Type B pancreatic cell (in vitro differentiated cells): ENCODE data around the gene FBXO2. TPM values are rescaled to one million over a fixed set of nuclear protein-coding genes. Genes with fewer than 3 reads are reported as not detected.
"Not testable (repeated sequence)": the region's sequence is repeated elsewhere in the genome, so short reads cannot be mapped to it uniquely, and the experiment has no call there.

ENCODE experiments used
- DNase-seq: peaks from one replicate; pipeline ENCODE4 v3.0.0; 2021; ENCODE audit warnings: mixed read lengths; ENCODE audit not compliant: unreplicated experiment; ENCODE audit errors: extremely low spot score
- H3K27ac Mint-ChIP-seq: 2 replicates; pipeline ENCODE4 v1.8.0; 2021; ENCODE audit warnings: mild to moderate bottlenecking, mixed read lengths
- H3K27me3 Mint-ChIP-seq: 2 replicates; pipeline ENCODE4 v1.8.0; 2021; ENCODE audit warnings: mixed read lengths
- H3K36me3 Mint-ChIP-seq: 2 replicates; pipeline ENCODE4 v1.8.0; 2021; ENCODE audit warnings: mixed read lengths
- H3K4me1 Mint-ChIP-seq: one replicate; pipeline ENCODE4 v1.8.0; 2021; ENCODE audit warnings: mixed read lengths; ENCODE audit not compliant: unreplicated experiment
- H3K4me3 Mint-ChIP-seq: 2 replicates; pipeline ENCODE4 v1.8.0; 2021; ENCODE audit warnings: mild to moderate bottlenecking, mixed read lengths
- H3K9me3 Mint-ChIP-seq: 2 replicates; pipeline ENCODE4 v1.8.0; 2021; ENCODE audit warnings: mixed read lengths
- total RNA-seq: library from RNA; stranded (reverse); gene quantifications from 2 replicates; pipeline ENCODE4 v1.2.1, GENCODE V29; 2021; ENCODE audit warnings: low replicate concordance
- TF ChIP-seq, protein P1 (sequence below): fragments of 200-600 bp; sonication (generic); conservative IDR thresholded peaks from 2 replicates; pipeline ENCODE4 v1.5.0; 2021; ENCODE audit warnings: antibody characterized with exemption, mild to moderate bottlenecking

Gene FBXO2
- total RNA-seq, 1 donor from 2014 or later, result 7.4 TPM

DNA sequence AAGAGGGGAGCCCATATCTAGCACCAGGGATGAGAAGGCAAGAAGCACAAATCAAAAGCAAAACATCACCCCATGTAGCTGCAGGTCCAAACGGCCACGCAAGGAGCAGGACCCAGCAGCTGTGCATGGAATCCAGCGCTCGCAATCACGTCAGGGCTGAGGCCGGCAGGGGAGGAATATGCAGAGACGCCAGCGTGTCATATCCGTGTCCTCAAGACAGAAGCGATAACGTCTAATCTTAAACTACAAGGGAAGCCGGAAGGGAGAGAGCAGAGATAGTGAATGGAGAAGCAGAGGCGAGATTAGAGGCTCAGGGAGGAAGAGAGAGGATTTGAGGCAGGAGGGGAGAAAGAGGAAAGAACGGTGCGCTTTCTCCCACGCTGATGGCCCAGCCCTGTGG is 39.1 kb downstream of the FBXO2 start:
- no peak for DNase-seq
- TF ChIP-seq, protein P1, sequence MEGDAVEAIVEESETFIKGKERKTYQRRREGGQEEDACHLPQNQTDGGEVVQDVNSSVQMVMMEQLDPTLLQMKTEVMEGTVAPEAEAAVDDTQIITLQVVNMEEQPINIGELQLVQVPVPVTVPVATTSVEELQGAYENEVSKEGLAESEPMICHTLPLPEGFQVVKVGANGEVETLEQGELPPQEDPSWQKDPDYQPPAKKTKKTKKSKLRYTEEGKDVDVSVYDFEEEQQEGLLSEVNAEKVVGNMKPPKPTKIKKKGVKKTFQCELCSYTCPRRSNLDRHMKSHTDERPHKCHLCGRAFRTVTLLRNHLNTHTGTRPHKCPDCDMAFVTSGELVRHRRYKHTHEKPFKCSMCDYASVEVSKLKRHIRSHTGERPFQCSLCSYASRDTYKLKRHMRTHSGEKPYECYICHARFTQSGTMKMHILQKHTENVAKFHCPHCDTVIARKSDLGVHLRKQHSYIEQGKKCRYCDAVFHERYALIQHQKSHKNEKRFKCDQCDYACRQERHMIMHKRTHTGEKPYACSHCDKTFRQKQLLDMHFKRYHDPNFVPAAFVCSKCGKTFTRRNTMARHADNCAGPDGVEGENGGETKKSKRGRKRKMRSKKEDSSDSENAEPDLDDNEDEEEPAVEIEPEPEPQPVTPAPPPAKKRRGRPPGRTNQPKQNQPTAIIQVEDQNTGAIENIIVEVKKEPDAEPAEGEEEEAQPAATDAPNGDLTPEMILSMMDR, result no peak
- Mint-ChIP-seq H3K27me3 (peaks cover 33% of the 10 kb centered on the region), H3K36me3 (no peaks in the 10 kb centered on the region), H3K4me3 (no peak overlapping the region), H3K27ac (no peak overlapping the region), H3K9me3 (no peaks in the 10 kb centered on the region), H3K4me1 (no peaks in the 10 kb centered on the region)

DNA sequence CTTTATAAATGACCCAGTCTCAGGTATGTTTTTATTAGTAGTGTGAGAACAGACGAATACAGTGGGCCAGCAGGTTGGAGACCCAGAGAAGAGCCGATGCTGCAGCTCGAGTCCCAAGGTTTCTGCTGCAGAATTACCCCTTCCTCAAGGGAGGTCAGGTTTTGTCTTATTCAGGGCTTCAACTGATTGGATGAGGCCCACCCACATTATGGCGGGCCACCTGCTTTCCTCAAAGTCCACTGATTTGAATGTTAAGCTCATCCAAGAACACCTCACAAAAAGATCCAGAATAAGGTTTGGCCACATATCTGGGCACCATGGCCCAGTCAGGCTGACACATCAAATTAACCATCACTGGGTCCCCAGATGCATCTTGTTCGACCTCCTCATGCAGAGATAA is 40.9 kb downstream of the FBXO2 start:
- TF ChIP-seq, protein P1, result no peak
- DNase-seq, result no peak
- H3K4me3 Mint-ChIP-seq, result no peak overlapping the region
- H3K9me3 Mint-ChIP-seq, result no peaks in the 10 kb centered on the region
- no peak overlapping the region for H3K27ac Mint-ChIP-seq
- H3K27me3 Mint-ChIP-seq, result peaks cover 33% of the 10 kb centered on the region
- no peaks in the 10 kb centered on the region for H3K36me3 Mint-ChIP-seq
- H3K4me1 Mint-ChIP-seq, result no peaks in the 10 kb centered on the region

DNA sequence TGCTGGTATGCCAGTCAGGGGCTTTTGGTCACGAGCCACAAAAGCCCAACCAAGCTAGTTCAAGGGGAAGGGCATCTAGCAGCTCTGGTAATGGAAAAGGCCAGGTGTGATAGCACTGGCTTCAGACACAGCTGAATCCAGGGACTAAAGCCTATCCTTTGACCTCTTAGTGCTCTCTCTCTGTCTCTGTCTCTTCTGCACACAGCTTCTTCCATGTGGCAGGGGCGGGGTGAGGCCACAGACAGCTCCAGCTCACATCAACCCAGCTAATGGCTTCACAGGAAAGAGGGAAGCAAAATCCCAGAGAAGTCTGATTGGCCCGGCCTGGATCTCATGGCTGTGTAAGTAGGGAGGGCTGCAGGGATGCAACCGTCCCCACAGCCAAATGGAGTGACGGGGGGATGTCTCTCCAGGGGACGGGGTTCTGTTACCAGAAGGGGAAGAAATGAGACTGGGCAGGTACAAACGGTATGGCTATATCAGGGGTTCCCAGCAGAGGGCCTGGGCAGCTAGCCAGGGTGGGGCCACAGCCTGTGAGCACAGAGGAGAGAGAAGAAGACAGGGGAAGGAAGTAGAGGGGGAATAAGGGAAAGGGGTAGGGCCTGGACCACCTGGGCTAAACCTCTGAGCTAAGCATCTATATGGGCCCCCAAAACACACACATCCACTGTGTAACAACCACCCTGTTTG is 42.4 kb downstream of the FBXO2 start:
- peaks cover 29% of the 10 kb centered on the region for H3K27me3 Mint-ChIP-seq
- H3K36me3 Mint-ChIP-seq, result no peaks in the 10 kb centered on the region
- H3K9me3 Mint-ChIP-seq, result no peaks in the 10 kb centered on the region
- no peak overlapping the region for H3K4me3 Mint-ChIP-seq
- no peak for DNase-seq
- TF ChIP-seq, protein P1, result no peak
- no peaks in the 10 kb centered on the region for H3K4me1 Mint-ChIP-seq
- H3K27ac Mint-ChIP-seq, result no peak overlapping the region

DNA sequence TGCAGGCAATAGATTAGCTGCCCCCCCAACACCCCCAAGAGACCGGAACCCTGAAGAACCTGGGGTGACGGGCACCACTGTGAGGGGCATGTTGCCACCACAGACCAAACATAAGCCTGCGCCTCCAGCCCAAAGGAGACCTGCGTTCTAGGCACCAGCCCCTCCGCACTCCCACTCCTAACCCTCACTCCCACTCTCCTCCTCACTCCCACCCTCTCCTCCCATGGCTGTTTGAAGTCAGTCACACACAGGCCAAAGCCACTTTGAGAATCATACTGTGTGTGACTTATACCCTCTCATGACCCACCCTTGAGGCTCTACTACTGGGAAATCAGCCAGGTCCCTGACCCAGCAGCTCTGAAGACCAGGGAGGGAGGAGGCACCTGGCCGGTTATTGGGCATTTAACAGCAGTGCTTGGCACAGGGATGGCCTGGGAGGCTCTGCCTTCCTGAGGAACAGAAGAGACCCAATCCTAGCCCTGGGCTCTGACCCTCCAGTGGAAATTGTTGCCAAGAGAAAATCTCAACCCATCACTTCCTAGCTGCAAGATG is 43.5 kb downstream of the FBXO2 start:
- no peak for DNase-seq
- no peaks in the 10 kb centered on the region for H3K4me1 Mint-ChIP-seq
- TF ChIP-seq, protein P1, result no peak
- H3K4me3 Mint-ChIP-seq, result no peak overlapping the region
- H3K27me3 Mint-ChIP-seq, result peaks cover 29% of the 10 kb centered on the region
- H3K36me3 Mint-ChIP-seq, result no peaks in the 10 kb centered on the region
- no peak overlapping the region for H3K27ac Mint-ChIP-seq
- no peaks in the 10 kb centered on the region for H3K9me3 Mint-ChIP-seq

DNA sequence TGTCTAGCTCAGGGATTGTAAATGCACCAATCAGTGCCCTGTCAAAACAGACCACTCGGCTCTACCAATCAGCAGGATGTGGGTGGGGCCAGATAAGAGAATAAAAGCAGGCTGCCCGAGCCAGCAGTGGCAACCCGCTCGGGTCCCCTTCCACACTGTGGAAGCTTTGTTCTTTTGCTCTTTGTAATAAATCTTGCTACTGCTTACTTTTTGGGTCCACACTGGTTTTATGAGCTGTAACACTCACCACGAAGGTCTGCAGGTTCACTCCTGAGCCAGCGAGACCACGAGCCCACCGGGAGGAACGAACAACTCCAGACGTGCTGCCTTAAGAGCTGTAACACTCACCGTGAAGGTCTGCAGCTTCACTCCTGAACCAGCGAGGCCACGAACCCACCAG is 44.9 kb downstream of the FBXO2 start:
- H3K36me3 Mint-ChIP-seq, DNase-seq, H3K4me1 Mint-ChIP-seq, H3K4me3 Mint-ChIP-seq, H3K27ac Mint-ChIP-seq, H3K9me3 Mint-ChIP-seq: not testable (repeated sequence)
- H3K27me3 Mint-ChIP-seq, result peaks cover 22% of the 10 kb centered on the region

DNA sequence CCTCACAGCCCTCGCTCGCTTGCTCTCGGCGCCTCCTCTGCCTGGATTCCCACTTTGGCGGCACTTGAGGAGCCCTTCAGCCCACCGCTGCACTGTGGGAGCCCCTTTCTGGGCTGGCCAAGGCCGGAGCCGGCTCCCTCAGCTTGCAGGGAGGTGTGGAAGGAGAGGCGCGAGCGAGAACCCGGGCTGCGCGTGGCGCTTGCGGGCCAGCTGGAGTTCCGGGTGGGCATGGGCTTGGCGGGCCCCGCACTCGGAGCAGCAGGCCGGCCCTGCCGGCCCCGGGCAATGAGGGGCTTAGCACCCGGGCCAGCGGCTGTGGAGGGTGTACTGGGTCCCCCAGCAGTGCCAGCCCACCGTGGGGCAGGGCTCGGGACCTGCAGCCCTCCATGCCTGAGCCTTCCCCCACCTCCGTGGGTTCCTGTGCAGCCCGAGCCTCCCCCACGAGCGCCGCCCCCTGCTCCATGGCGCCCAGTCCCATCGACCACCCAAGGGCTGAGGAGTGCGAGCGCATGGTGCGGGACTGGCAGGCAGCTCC is 45.6 kb downstream of the FBXO2 start:
- not testable (repeated sequence) for H3K36me3 Mint-ChIP-seq, H3K4me3 Mint-ChIP-seq, H3K9me3 Mint-ChIP-seq, DNase-seq, H3K27ac Mint-ChIP-seq, H3K4me1 Mint-ChIP-seq
- H3K27me3 Mint-ChIP-seq, result peaks cover 17% of the 10 kb centered on the region
